Inflammatory macrophage (primary cell): ENCODE data around the gene PRSS53.
"Not testable (repeated sequence)": the region's sequence is repeated elsewhere in the genome, so short reads cannot be mapped to it uniquely, and the experiment has no call there.

ENCODE experiments used
- DNase-seq, 2 donors: peaks; one replicate each; pipeline ENCODE4 v3.0.0-alpha.2; 2020 to 2022
- total RNA-seq, 18 experiments: gene quantifications; one replicate each; lab custom pipeline; 2026; ENCODE audit warnings: mixed read lengths in 6 of 18, inconsistent platforms in 2 of 18; lab: John Stamatoyannopoulos, UW

Gene PRSS53
- total RNA-seq, result 0 to 2.1 (median 0.75) reads per million in 18 experiments

GRCh38 chr16:31088459-31089183 lies at the start of gene PRSS53:
PRSS53 (minus strand) TSS chr16:31088943; CDS start chr16:31088809, 134 bp downstream.
- no peak for DNase-seq

GRCh38 chr16:31136822-31137499 lies 48.2 kb upstream of the PRSS53 start:
- not testable (repeated sequence) for DNase-seq

DNA sequence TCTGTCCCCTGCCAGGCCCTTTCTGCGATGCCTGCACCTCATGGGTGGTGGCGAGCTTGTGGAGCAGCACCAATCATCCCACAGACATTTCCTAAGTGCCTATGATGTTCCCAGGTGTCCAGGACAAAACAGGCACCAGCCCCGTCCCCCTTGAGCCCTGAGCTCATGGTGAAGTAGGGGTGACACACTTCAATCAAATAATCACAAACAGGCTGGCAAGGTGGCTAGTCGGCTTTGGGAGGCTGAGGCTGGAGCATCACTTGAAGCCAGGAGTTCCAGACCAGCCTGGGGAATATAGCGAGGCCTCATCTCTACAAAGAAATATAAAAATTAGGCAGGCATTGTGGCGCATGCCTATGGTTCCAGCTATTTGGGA lies 47.5 kb upstream of the PRSS53 start:
- DNase-seq, result no peak

DNA sequence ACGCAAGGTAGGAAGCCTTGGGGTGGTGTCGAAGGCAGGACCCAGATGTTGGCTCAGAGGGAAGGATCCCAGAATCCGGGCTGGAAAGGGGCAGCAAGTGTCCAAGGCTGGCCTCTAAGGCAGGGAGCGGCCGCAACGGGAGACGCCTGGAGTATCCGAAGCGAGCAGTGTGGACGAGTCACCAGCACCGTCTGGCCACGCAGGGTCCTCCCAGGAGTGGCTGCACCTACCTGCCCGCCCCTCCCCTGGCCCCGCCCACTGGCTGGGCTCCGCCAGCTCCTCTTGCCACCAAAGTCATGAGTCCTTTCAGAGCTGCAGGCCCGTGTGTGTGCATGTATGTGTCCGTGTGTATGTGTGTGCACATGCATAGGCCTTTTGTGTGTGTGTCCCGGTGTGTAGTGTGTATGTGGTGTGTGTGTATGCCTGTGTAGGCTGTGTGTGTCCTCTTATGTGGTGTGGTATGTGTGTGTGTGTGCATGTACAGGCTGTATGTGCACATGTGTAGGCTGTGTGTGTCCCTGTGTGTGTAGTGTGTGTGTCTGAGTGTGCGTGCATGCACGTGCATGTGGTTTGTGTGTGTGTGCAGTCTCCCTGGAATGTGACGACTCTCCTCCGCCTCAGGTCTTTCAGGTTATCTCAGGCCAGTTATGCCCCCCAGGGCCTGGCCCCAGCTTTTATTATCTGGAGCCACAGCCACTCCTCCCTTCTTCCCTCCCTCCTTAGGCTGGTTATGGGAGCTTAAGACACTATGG lies 47.0 kb upstream of the PRSS53 start, which contains the start of gene PRSS8:
Gene PRSS8 (minus strand): TSS at position 193 of the 752 bp plus-strand sequence. CDS start 229 bp downstream, outside the sequence.
- DNase-seq, result no peak

GRCh38 chr16:31134625-31135534 lies 46.1 kb upstream of the PRSS53 start:
- peak in 1 of 2 donors; percentile 20 for DNase-seq

- DNase-seq, result peak in 1 of 2 donors; percentile 62
These were observed 45.4 kb upstream of the PRSS53 start for GRCh38 chr16:31134091-31134571.

DNA sequence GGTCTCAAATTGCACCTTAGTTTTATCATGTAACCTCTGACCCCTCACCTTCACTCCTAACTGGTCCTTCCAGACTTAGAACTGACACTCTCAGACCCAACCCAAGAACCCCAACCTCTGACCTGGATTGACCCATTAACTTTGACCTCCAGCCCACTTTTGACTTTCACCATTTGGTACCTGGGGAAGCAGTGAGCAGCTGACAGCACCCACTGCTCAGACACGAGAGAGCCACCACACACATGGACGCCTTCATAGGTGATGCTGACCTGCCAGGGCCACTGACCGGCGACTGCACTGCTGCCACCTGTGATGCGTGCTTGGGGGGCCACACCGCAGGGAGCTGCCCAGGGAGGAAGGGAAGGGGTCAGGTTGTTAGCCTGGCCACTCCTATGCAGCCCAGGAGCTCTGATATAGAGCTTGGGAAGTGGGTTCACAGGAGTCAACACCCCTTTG lies 44.3 kb upstream of the PRSS53 start:
- DNase-seq, result no peak

GRCh38 chr16:31132303-31132979 lies 43.7 kb upstream of the PRSS53 start:
- DNase-seq, result no peak

DNA sequence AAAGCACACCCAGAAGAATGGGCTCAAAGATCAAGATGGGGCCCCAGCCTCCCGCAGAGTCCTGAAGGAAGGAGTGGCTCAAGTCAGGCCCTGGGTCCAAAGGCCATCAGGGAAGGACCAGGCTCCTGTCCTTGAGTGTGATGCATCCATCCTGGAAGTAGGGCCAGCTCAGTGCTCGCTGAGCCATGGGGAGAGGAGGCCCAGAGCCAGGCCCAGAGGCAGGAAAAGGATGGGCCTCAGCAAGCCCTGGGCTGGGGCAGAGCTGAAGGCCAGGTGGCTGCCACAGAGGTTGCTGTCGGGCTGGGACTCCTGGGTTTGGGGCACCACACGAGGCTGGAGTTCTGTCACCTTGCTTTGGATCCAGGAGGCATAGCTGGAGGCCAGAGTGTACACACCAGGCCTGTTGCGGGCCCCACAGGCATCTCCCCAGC lies 43.1 kb upstream of the PRSS53 start:
- no peak for DNase-seq

DNA sequence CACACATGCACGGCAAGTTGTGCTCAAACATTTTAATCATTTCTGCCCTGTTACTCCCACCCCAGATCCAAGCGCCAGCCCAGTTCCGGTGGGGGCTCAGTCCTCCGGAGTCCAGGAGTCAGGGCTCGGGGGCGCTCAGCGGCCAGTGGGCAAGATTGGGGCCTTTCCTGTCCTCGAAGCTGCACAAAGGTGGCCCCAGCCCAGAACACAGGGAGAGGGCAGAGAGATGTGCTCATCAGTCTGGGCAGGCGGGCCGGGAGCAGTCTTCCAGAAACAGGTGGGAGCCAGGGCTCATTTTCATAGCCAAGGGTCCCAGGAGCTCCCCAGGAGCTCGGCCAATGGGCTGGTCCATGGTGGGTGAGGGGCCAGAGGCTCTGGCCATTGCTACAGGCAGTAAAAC lies 42.7 kb upstream of the PRSS53 start:
- DNase-seq, result no peak

GRCh38 chr16:31130899-31131298 lies 42.2 kb upstream of the PRSS53 start:
- DNase-seq, result no peak

DNA sequence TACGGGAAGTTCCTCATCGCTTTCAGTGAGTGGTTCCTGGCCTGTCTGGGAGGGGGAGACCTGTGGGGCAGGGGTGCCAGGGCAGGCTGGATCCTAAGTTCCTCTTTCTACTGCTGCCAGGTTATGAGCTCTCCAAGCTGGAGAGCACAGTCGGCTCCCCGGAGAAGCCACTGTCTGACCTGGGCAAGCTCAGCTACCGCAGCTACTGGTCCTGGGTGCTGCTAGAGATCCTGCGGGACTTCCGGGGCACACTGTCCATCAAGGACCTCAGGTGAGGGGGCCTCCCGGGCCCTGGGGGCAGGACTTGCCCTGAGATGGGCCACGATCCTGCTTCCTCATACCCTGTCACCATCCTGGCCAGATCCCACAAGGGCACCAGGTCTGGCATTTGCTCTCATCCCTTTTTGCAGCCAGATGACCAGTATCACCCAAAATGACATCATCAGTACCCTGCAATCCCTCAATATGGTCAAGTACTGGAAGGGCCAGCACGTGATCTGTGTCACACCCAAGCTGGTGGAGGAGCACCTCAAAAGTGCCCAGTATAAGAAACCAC lies 41.7 kb upstream of the PRSS53 start:
- peak; percentile 53 to 64 for DNase-seq

- peak; percentile 88 to 89 for DNase-seq
These were observed 41.0 kb upstream of the PRSS53 start for GRCh38 chr16:31129568-31130335.

DNA sequence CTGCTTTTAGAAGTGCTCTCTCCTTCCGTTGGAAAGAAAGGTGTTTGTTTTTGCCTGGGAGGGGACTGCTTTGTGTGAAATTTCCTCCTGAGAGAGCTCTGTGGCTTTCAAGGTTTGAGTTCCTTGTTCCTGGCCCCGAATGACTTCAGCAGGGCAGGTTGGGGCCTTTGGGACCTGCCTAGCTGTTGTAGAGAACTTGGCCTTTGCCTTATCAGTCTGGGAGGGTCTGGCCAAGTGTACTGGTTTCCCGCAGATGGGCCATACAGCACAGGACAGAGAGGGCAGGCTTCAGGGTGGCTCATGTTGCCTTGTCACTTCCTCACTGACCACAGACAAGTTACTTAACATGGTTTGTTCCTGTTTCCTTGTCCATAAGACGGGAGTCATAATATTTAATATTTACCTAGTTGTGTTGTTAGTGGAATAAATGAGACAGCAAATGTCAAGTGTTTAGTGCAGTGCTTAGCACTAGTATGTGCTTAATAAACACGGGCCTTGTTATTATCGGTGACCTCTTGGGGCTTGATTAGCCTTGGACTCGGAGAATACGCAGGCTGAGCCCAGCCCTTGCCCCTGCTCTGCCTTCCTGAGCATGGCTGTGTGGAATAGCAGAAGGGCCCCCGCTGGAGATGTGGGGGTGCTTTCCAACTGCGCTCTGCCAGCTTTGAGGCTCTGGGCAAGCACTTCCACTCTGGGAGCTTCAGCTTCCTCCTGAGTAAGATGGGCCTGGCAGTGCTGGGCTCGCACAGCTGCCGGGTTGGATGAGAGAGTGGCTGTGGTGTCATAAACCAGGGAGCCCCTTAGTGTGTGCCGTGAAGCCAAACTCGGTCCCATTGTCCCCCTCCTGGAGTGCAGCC lies 40.2 kb upstream of the PRSS53 start:
- peak; percentile 94 to 95 for DNase-seq

DNA sequence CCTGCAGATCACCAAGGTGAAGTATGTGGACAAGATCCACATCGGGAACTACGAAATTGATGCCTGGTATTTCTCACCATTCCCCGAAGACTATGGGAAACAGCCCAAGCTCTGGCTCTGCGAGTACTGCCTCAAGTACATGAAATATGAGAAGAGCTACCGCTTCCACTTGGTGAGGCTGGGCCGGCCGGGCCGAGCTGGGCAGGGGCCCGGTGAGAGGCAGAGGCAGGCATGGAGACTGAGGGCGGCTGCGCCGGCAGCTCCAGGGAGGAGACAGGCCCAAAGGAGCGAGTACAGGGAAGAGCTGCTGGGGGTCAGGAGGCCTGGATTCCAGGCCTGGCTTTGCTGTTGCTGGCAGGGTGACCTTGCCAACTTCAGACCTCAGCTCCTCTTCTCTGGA lies 38.4 kb upstream of the PRSS53 start:
- DNase-seq, result no peak

DNA sequence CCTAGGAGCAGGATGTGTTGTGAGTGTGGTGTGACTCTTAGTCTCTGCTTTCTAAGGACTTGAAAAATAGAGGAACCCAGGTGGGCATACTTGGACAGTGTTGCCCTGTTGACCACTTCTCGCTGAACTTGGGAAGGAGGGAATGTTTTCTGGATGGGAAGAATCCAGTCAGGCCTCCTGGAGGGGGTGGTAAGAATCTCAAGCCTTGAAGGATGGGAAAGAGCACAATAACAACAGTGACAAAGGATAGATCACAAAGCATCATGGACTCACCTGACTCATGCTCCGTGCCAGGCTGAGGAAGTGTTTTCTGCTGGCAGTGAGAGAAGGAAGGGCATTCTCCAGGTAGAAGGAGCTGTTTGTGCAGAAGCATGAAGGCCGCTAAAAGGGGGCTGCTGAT lies 37.1 kb upstream of the PRSS53 start:
- no peak for DNase-seq

DNA sequence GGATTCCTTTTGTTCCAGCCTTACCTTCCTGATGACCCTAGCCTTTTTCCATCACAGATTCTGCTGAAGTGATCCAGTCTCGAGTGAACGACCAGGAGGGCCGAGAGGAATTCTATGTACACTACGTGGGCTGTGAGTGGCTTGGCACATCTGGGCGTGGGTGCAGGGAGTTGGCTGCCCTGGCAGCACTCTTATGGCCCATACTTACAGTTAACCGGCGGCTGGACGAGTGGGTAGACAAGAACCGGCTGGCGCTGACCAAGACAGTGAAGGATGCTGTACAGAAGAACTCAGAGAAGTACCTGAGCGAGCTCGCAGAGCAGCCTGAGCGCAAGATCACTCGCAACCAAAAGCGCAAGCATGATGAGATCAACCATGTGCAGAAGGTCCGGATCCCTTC lies 31.4 kb upstream of the PRSS53 start:
- no peak for DNase-seq

DNA sequence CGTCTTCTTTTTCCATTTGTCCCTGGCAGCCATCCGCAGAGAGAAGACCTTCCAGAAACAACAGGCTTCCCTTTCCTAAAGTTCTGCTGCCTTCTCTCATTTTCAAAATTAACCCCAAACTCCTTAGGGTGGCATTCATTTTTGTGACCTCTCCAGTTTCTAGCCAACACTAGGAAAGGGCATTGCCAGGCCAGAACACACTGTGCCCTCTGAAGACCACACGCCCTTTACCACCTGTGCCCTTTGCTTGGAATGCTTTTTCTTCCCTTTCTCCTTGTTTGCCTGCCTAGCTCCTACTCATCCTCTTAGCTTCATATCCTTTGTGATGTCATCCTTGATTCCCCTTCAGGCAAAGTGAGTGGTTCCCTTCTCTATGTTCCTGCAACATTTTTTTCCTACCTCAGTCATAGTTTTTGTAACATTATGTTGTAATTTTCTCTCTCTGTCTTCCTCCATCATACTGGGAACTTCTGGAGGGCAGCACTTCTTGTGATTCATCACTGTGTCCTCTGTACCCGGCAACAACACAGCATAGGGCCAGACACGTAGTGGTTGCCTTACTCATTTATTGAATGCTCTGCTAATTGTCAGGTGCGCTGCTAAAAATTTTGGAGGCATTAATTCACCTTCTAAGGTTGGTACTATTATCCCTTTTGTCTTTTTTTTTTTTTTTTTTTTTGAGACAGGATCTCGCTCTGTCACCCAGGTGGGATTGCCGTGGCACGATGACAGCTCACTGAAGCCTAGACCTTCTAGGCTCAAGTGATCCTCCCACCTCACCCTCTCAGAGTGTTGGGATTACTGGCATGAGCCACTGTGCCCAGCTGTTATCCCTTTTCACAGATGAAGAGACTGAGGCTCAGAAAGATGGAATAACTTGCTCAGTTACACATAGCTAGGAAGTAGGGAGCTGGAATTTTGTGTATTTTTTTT lies 29.7 kb upstream of the PRSS53 start:
- DNase-seq, result peak; percentile 81 to 90
